HG02981 (cell line): ENCODE results near the gene WDR37.

ENCODE experiments used
- ATAC-seq: cut with Tn5 transposase; IDR thresholded peaks from one replicate; pipeline ENCODE4 v1.9.1; 2021; ENCODE audit warnings: mild to moderate bottlenecking, moderate library complexity; ENCODE audit not compliant: unreplicated experiment

The WDR37 gene

GRCh38 chr10:1122349-1122748, 66.2 kb downstream of the WDR37 start:
- no peak for ATAC-seq

DNA sequence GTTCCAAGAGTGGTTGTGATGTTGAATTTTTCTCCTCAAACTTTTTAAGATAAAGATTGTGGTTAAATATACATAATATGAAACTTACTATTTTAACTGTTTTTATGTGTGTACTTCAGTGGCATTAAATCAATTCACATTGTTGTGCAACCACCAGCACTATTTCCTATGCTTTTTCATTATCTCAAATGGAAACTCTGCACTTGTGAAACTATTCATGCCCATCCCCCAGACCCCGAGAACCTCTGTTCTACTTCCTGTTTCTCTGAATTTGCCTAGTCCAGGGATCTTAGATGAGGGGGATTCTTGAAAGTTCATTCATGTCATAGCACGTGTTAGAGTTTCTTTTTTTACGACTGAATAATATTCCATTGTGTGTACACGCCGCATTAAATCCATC, 67.0 kb downstream of the WDR37 start:
- no peak for ATAC-seq

DNA sequence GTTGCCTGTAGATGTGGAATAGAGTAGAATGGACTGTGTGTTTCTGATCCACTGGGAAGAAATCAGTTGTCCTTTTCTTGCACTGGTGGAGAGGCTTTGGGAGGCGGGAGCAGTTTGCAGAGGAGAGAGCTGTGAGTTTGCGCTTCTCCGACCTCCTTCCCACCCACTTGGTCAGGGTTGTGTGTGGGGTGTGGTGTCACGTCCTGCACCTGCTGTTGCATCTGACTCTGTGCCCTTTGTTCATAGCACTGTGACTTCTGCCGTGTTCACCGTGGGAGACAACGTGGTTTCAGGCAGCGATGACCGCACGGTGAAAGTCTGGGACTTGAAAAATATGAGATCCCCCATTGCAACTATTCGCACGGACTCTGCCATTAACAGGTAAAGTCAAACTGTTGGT, 67.8 kb downstream of the WDR37 start:
- ATAC-seq, result no peak

GRCh38 chr10:1124796-1125195, 68.6 kb downstream of the WDR37 start:
- ATAC-seq, result no peak

GRCh38 chr10:1126461-1126860, 70.3 kb downstream of the WDR37 start:
- ATAC-seq, result no peak

DNA sequence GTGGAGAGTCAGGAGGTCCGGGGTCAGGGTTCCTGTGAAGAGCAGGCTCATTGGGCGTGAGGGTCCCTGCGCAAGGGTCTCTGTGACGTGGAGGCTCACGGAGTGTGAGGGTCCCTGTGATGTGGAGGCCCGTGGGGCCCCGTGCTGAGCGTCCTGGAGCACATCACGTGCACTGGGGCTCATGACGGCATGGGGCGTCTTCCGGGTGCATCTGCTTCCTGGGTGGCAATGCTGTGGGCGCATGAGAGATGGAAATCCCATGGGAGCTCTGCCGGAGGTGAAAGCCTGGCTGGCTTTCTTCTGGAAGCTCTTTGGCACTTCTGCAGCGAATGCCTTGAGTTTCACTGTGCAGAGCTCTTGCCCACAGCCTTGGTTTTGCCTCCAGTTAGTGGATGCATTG, 71.4 kb downstream of the WDR37 start:
- no peak for ATAC-seq

- ATAC-seq, result no peak
Observed at GRCh38 chr10:1128115-1128514, 71.9 kb downstream of the WDR37 start.

- no peak for ATAC-seq
Observed at GRCh38 chr10:1128649-1129048, 72.5 kb downstream of the WDR37 start.

- ATAC-seq, result no peak
Observed at GRCh38 chr10:1130226-1130625, 74.0 kb downstream of the WDR37 start.

DNA sequence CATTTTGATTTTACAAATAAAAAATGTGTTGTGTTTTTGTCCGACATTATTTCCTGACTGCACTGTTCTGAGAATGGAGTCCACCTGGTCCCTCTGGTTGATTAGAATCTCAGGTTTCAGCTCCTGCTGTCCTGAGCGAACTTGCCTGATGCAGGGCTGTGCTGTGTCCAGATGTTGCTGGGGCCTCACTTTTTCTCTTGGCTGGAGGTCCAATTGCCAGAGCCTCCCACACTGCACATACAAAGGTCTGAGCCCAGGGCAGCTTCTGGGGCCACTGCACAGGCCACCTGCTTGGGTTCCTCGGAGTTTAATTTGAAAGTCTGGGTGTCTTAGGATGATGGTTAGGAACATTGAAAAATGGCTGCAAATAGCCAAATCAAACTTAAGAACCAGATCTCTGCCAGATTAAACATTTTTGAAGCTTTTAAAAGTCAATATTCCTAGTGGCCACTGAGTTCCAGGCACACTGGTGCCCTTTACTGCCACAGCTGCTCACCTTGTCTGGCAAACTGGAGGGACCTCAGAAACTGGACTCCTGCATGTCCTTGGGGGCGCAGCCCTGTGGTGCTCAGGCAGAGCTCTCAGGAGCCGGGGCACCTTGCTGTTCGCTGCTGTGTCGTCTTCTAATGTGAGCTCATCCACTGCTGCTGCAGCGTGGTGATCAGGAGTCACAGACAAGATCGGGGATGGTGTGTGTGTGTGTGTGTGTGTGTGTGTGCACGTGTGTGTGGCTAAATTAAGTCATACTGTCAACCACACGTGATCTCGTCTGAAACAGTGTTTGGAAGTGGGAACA, 75.0 kb downstream of the WDR37 start:
- no peak for ATAC-seq

DNA sequence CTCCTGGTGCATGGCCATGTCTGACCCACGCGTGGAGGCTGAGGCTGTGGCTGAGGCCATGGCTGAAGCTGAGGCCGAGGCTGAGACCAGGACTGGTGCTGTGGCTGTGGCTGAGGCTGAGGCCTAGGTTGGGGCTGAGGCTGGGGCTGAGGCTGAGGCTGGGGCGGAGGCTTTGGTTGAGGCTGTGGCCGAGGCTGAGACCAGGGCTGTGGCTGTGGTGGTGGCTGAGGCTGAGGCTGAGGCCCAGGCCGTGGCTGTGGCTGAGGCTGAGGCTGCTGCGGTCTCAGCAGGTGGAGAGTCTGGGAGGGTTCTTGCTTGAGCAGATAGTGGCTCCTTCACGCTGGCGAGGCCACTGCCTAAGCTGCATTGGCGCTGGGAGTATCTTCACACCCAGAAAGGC, 76.4 kb downstream of the WDR37 start:
- no peak for ATAC-seq

DNA sequence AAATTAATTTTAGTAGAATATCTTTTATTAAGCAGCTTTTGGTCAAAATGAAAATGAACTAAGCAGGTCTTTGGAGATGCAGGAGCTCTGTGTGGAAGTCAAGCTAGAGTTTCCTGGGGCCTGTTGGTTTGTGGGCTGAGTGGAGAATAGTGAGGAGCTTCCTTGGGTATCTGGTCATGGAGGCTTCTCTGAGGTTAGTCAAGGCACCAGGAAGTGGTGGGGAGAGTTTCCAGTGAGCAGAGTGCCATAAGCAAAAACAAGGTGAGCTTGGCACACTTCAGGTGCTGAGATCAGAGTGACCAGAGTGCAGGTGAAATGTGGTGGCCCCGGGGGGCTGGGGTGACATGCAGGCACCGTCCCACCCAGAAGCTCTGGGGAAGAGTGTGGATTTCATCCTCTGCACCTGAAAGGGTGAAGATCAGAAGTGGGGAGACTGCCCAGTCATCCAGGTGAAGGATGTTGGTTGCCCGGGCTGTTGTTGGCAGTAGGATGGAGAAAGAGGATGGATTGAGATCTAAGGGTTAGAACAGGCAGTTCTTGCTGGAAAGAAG, 77.4 kb downstream of the WDR37 start:
- no peak for ATAC-seq

DNA sequence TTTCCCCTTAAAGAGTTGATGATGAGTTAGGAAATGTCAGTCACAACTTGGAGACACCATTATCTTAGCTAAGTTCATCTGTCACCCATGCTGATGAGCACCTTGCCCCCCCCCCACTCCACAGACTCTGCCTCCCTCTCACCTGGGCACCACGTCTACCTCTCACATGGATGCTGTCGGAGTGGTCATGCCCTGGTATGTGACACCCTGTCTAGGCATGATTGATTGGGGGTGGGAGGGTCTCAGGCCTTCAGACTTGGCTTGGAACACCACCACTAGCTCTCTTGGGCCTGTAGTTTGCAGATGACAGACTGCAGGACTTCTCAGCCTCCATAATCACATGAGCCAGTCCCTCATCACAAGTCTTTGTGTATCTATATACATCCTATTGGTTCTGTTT, 78.0 kb downstream of the WDR37 start:
- ATAC-seq, result no peak

DNA sequence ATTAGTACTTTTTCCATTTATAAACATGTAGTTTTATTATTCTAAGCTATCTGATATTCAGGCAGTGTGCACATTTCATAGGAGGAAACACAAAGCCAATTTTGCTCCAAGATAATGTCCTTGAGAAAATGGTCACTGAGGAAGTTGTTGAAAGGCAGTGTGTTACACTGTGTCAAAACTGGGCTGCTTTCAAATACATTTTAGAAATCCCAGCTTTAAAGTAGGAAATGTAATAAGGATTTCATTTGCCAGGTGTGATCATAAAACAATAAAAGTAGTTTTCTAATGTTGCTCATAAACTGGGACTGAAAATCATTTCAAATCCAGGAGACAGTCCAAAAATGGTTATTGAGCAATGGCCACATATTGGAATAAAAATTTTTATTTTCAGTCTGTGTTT, 80.1 kb downstream of the WDR37 start:
- ATAC-seq, result no peak

- ATAC-seq, result no peak
Observed at GRCh38 chr10:1137499-1138163, 81.4 kb downstream of the WDR37 start.

DNA sequence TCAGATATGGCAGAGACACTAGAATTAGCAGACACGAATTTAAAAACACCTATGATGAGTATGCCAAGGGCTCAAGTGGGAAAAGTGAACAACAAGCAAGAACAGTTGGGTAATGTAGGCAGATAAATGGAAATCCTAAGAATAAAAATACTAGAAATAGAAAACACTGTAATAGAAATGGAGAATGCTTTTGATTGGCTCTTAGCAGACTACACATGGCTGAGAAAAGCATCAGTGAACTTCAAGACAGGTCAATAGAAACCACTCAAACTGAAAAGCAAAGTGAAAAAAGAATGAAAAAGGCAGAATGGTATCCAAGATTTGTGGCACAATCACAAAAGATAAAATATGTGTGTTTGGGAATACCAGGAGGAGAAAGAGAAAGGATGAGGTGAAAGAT, 82.3 kb downstream of the WDR37 start:
- no peak for ATAC-seq

GRCh38 chr10:1141261-1141660, 85.1 kb downstream of the WDR37 start:
- no peak for ATAC-seq

- no peak for ATAC-seq
Observed at GRCh38 chr10:1141701-1142100, 85.5 kb downstream of the WDR37 start.

GRCh38 chr10:1142596-1142995, 86.4 kb downstream of the WDR37 start:
- no peak for ATAC-seq

DNA sequence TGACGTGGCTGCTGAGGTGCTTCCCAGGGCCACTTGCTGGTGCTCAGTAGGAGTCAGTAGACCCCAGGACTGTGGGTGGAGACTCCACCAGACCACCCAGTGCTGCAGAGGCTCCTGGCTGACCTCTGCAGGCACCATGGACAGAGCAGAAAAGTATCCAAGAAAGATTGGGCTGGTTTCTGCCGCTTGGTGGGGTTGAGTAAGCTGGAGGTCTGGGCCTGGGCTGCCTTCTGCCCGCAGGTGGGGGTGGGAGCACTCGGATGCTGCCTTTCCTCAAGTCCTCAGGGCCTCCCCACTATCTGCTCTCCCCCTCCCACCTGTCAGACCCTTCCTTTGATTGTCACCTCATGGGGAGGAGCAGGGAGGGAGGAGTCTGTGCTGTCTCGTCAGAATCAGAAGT, 91.6 kb downstream of the WDR37 start:
- ATAC-seq, result no peak

GRCh38 chr10:1148855-1149605, 92.8 kb downstream of the WDR37 start:
- no peak for ATAC-seq
